ENCODE measurements around the gene ARHGAP44. TPM values are rescaled to one million over a fixed set of nuclear protein-coding genes. Genes with fewer than 3 reads are reported as not detected.
"Not testable (repeated sequence)": the region's sequence is repeated elsewhere in the genome, so short reads cannot be mapped to it uniquely, and the experiment has no call there.

The ARHGAP44 gene
- total RNA-seq, 1 donor from 2014 or later = 7.2 TPM

GRCh38 chr17:12865769-12866168 lies 76.5 kb downstream of the ARHGAP44 start:
- no peak overlapping the region for H3K4me3 Mint-ChIP-seq (ENCODE audit: unreplicated experiment)
- H3K27me3 Mint-ChIP-seq (ENCODE audit: unreplicated experiment) = no peaks in the 10 kb centered on the region
- TF ChIP-seq CTCF (IDR thresholded peaks at IDR 0.05) = no peak
- H3K36me3 Mint-ChIP-seq (ENCODE audit: unreplicated experiment) = no peaks in the 10 kb centered on the region
- H3K27ac Mint-ChIP-seq (ENCODE audit: unreplicated experiment) = no peak overlapping the region
- H3K9me3 Mint-ChIP-seq (ENCODE audit: unreplicated experiment) = peaks cover 7% of the 10 kb centered on the region
- H3K4me1 Mint-ChIP-seq (ENCODE audit: unreplicated experiment) = no peaks in the 10 kb centered on the region
- no peak for DNase-seq (ENCODE audit: extremely low spot score, unreplicated experiment)

- no peak for TF ChIP-seq CTCF (IDR thresholded peaks at IDR 0.05)
- Mint-ChIP-seq H3K27ac (ENCODE audit: unreplicated experiment) (no peak overlapping the region), H3K27me3 (ENCODE audit: unreplicated experiment) (no peaks in the 10 kb centered on the region), H3K36me3 (ENCODE audit: unreplicated experiment) (no peaks in the 10 kb centered on the region), H3K9me3 (ENCODE audit: unreplicated experiment) (peaks cover 9% of the 10 kb centered on the region), H3K4me1 (ENCODE audit: unreplicated experiment) (no peaks in the 10 kb centered on the region), H3K4me3 (ENCODE audit: unreplicated experiment) (no peak overlapping the region)
- DNase-seq (ENCODE audit: extremely low spot score, unreplicated experiment) = no peak
Observed at GRCh38 chr17:12866244-12866643, 76.9 kb downstream of the ARHGAP44 start.

- Mint-ChIP-seq H3K9me3 (ENCODE audit: unreplicated experiment) (peaks cover 21% of the 10 kb centered on the region), H3K27me3 (ENCODE audit: unreplicated experiment) (no peaks in the 10 kb centered on the region), H3K4me1 (ENCODE audit: unreplicated experiment) (no peaks in the 10 kb centered on the region), H3K36me3 (ENCODE audit: unreplicated experiment) (no peaks in the 10 kb centered on the region), H3K27ac (ENCODE audit: unreplicated experiment) (no peak overlapping the region), H3K4me3 (ENCODE audit: unreplicated experiment) (no peak overlapping the region)
- no peak for DNase-seq (ENCODE audit: extremely low spot score, unreplicated experiment)
- no peak for TF ChIP-seq CTCF (IDR thresholded peaks at IDR 0.05)
Observed at GRCh38 chr17:12867726-12868125, 78.4 kb downstream of the ARHGAP44 start.

- not testable (repeated sequence) for H3K36me3 Mint-ChIP-seq (ENCODE audit: unreplicated experiment); H3K4me1 Mint-ChIP-seq (ENCODE audit: unreplicated experiment); H3K4me3 Mint-ChIP-seq (ENCODE audit: unreplicated experiment); H3K27ac Mint-ChIP-seq (ENCODE audit: unreplicated experiment); H3K27me3 Mint-ChIP-seq (ENCODE audit: unreplicated experiment); DNase-seq (ENCODE audit: extremely low spot score, unreplicated experiment)
- peaks cover 26% of the 10 kb centered on the region for H3K9me3 Mint-ChIP-seq (ENCODE audit: unreplicated experiment)
Observed at GRCh38 chr17:12873415-12874125, 84.3 kb downstream of the ARHGAP44 start.

GRCh38 chr17:12877953-12878669 lies 88.8 kb downstream of the ARHGAP44 start:
- no peak for TF ChIP-seq CTCF (IDR thresholded peaks at IDR 0.05)
- Mint-ChIP-seq H3K9me3 (ENCODE audit: unreplicated experiment) (peaks cover under 1% of the 10 kb centered on the region), H3K4me3 (ENCODE audit: unreplicated experiment) (no peak overlapping the region), H3K36me3 (ENCODE audit: unreplicated experiment) (no peaks in the 10 kb centered on the region), H3K27ac (ENCODE audit: unreplicated experiment) (no peak overlapping the region), H3K4me1 (ENCODE audit: unreplicated experiment) (peaks cover 2% of the 10 kb centered on the region), H3K27me3 (ENCODE audit: unreplicated experiment) (no peaks in the 10 kb centered on the region)
- no peak for DNase-seq (ENCODE audit: extremely low spot score, unreplicated experiment)

GRCh38 chr17:12879096-12879495 lies 89.8 kb downstream of the ARHGAP44 start:
- not testable (repeated sequence) for H3K4me3 Mint-ChIP-seq (ENCODE audit: unreplicated experiment); H3K36me3 Mint-ChIP-seq (ENCODE audit: unreplicated experiment); H3K9me3 Mint-ChIP-seq (ENCODE audit: unreplicated experiment); H3K27ac Mint-ChIP-seq (ENCODE audit: unreplicated experiment); DNase-seq (ENCODE audit: extremely low spot score, unreplicated experiment); H3K27me3 Mint-ChIP-seq (ENCODE audit: unreplicated experiment); H3K4me1 Mint-ChIP-seq (ENCODE audit: unreplicated experiment)
